GM12801 (cell line): ENCODE data around the gene TSHZ2.

ENCODE experiments used
- CTCF ChIP-seq: IDR thresholded peaks from one replicate; pipeline ENCODE4 v1.5.1; 2011; ENCODE audit warnings: control low read depth; ENCODE audit not compliant: insufficient read length; ENCODE audit errors: extremely low read depth

Gene TSHZ2

GRCh38 chr20:53513489-53514298 is 541.5 kb downstream of the TSHZ2 start:
- TF ChIP-seq CTCF = no peak

- no peak for TF ChIP-seq CTCF
Observed at GRCh38 chr20:53515749-53516148, 543.6 kb downstream of the TSHZ2 start.

- TF ChIP-seq CTCF = no peak
Observed at GRCh38 chr20:53517146-53517545, 545.0 kb downstream of the TSHZ2 start.

- TF ChIP-seq CTCF = no peak
Observed at GRCh38 chr20:53522026-53522425, 549.9 kb downstream of the TSHZ2 start.

GRCh38 chr20:53522696-53523095 is 550.5 kb downstream of the TSHZ2 start:
- TF ChIP-seq CTCF = no peak

- no peak for TF ChIP-seq CTCF
Observed at GRCh38 chr20:53524589-53525312, 552.6 kb downstream of the TSHZ2 start.

- TF ChIP-seq CTCF = no peak
Observed at GRCh38 chr20:53527196-53527595, 555.0 kb downstream of the TSHZ2 start.
